ENCODE results near the gene PSME3IP1. TPM values are rescaled to one million over a fixed set of nuclear protein-coding genes. Genes with fewer than 3 reads are reported as not detected.
"Not testable (repeated sequence)": the region's sequence is repeated elsewhere in the genome, so short reads cannot be mapped to it uniquely, and the experiment has no call there.

PSME3IP1 gene
- total and polyA plus RNA-seq, 7 experiments from 2014 or later = 76.3 to 159 (median 140) TPM

GRCh38 chr16:57112403-57113041 is 73.3 kb downstream of the PSME3IP1 start:
- no peaks in the 10 kb centered on the region for H3K4me1 ChIP-seq (ENCODE audit: control insufficient read depth in 2 of 2, insufficient read depth in 2 of 2, low read length in 2 of 2)
- H3K9me3 Mint-ChIP-seq = no peaks in the 10 kb centered on the region
- intact Hi-C loops (cut with micrococcal nuclease) = no loop called here
- no peak overlapping the region for H3K27ac ChIP-seq (ENCODE audit: low read depth, low read length)
- DNase-seq = no peak
- no peak overlapping the region for H3K4me3 Mint-ChIP-seq
- no peak overlapping the region for H3K27ac Mint-ChIP-seq
- POLR2A ChIA-PET = interaction anchor here (0.8 kb wide), 1 partner anchor 54 kb away, joined by 3 read pairs; no protein-coding TSS in a partner anchor
- peaks cover 0 to 3% (median 1%) of the 10 kb centered on the region in 7 donors for H3K4me1 Mint-ChIP-seq
- no peak overlapping the region for H3K4me3 ChIP-seq (ENCODE audit: low read length)
- CTCF ChIA-PET = no interaction called here
- H3K36me3 ChIP-seq (ENCODE audit: control insufficient read depth in 2 of 3, insufficient read depth in 3 of 3, low read length in 3 of 3) = no peaks in the 10 kb centered on the region
- H3K27me3 ChIP-seq (ENCODE audit: control insufficient read depth in 2 of 2, insufficient read depth in 2 of 2, low read length in 2 of 2) = no peaks in the 10 kb centered on the region
- H3K36me3 Mint-ChIP-seq = peaks cover 0 to 5% (median 0%) of the 10 kb centered on the region in 5 donors
- no peaks in the 10 kb centered on the region for H3K27me3 Mint-ChIP-seq
- no peaks in the 10 kb centered on the region for H3K9me3 ChIP-seq (ENCODE audit: control insufficient read depth in 2 of 3, low read length in 3 of 3)
- no peak for ATAC-seq

- H3K36me3 Mint-ChIP-seq = peaks cover 0 to 5% (median 0%) of the 10 kb centered on the region in 5 donors
- Histone ChIP-seq H3K36me3 (ENCODE audit: control insufficient read depth in 2 of 3, insufficient read depth in 3 of 3, low read length in 3 of 3) (no peaks in the 10 kb centered on the region), H3K27me3 (ENCODE audit: control insufficient read depth in 2 of 2, insufficient read depth in 2 of 2, low read length in 2 of 2) (no peaks in the 10 kb centered on the region), H3K4me3 (ENCODE audit: low read length) (no peak overlapping the region), H3K4me1 (ENCODE audit: control insufficient read depth in 2 of 2, insufficient read depth in 2 of 2, low read length in 2 of 2) (no peaks in the 10 kb centered on the region), H3K9me3 (ENCODE audit: control insufficient read depth in 2 of 3, low read length in 3 of 3) (no peaks in the 10 kb centered on the region), H3K27ac (ENCODE audit: low read depth, low read length) (no peak overlapping the region)
- H3K4me3 Mint-ChIP-seq = no peak overlapping the region
- H3K4me1 Mint-ChIP-seq = peaks cover 0 to 9% (median 3%) of the 10 kb centered on the region in 7 donors
- POLR2A ChIA-PET = interaction anchor here (0.6 kb wide), 1 partner anchor 10 kb away, joined by 4 read pairs; no protein-coding TSS in a partner anchor
- CTCF ChIA-PET = interaction anchor here (0.7 kb wide), 1 partner anchor 148 kb away, joined by 5 read pairs; no protein-coding TSS in a partner anchor
- no peak for ATAC-seq
- DNase-seq = no peak
- no peaks in the 10 kb centered on the region for H3K27me3 Mint-ChIP-seq
- no peaks in the 10 kb centered on the region for H3K9me3 Mint-ChIP-seq
- intact Hi-C loops (cut with micrococcal nuclease) = no loop called here
- H3K27ac Mint-ChIP-seq = no peak overlapping the region
Observed at GRCh38 chr16:57111420-57111819, 74.4 kb downstream of the PSME3IP1 start.

DNA sequence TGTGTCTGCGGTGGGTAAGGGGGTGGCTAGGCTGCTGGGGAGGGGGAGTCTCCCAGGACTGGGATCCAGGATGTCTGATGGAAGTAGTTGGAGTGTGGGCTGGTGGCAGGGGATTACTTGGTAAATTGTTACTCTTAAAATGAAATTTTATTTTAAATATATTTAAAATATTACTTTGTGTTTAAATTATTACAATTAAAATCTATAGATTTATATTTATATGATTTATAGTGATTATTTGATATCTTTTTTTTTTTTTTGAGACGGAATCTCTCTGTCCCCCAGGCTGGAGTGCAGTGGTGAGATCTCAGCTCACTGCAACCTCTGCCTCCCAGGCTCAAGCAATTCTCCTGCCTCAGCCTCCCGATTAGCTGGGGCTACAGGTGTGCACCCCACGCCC is 74.9 kb downstream of the PSME3IP1 start:
- intact Hi-C loops (cut with micrococcal nuclease) = no loop called here
- ChIA-PET CTCF (interaction anchor here (0.7 kb wide), 1 partner anchor 147 kb away, joined by 5 read pairs; no protein-coding TSS in a partner anchor), POLR2A (no interaction called here)
- no peak overlapping the region for H3K4me3 Mint-ChIP-seq
- no peaks in the 10 kb centered on the region for H3K4me1 ChIP-seq (ENCODE audit: control insufficient read depth in 2 of 2, insufficient read depth in 2 of 2, low read length in 2 of 2)
- H3K9me3 Mint-ChIP-seq = no peaks in the 10 kb centered on the region
- no peak overlapping the region for H3K4me3 ChIP-seq (ENCODE audit: low read length)
- DNase-seq (no peak), ATAC-seq (no peak)
- H3K27ac ChIP-seq (ENCODE audit: low read depth, low read length) = no peak overlapping the region
- no peaks in the 10 kb centered on the region for H3K27me3 Mint-ChIP-seq
- H3K36me3 ChIP-seq (ENCODE audit: control insufficient read depth in 2 of 3, insufficient read depth in 3 of 3, low read length in 3 of 3) = no peaks in the 10 kb centered on the region
- H3K27me3 ChIP-seq (ENCODE audit: control insufficient read depth in 2 of 2, insufficient read depth in 2 of 2, low read length in 2 of 2) = no peaks in the 10 kb centered on the region
- H3K27ac Mint-ChIP-seq = no peak overlapping the region
- peaks cover 0 to 11% (median 4%) of the 10 kb centered on the region in 7 donors for H3K4me1 Mint-ChIP-seq
- H3K36me3 Mint-ChIP-seq = peaks cover 0 to 4% (median 0%) of the 10 kb centered on the region in 5 donors
- H3K9me3 ChIP-seq (ENCODE audit: control insufficient read depth in 2 of 3, low read length in 3 of 3) = no peaks in the 10 kb centered on the region

DNA sequence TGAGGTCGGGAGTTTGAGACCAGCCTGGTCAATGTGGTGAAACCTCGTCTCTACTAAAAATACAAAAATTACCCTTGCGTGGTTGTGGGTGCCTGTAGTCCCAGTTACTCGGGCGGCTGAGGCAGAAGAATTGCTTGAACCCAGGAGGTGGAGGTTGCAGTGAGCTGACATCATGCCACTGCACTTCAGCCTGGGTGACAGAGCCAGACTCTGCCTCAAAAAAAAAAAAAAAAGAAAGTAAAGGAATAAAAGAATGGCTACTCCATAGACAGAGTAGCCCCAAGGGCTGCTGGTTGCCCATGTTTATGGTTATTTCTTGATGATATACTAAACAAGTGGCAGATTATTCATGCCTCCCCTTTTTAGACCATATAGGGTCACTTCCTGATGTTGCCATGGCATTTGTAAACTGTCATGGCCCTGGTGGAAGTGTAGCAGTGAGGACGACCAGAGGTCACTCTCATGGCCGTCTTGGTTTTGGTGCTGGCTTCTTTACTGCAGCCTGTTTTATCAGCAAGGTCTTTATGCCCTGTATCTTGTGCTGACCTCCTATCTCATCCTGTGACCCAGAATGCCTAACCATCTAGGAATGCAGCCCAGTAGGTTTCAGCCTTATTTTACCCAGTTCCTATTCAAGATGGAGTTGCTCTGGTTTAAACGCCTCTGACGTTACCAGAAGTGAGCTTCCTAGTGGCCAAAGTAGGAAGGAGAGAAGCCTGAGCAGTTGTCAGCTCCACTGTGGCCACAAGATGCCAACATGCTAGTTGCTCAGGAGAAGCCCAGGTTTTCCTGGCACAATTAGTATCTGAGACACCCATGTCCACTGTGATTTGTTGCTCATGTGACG is 76.4 kb downstream of the PSME3IP1 start:
- H3K4me3 ChIP-seq (ENCODE audit: low read length); H3K36me3 ChIP-seq (ENCODE audit: control insufficient read depth in 2 of 3, insufficient read depth in 3 of 3, low read length in 3 of 3); H3K4me3 Mint-ChIP-seq; H3K27me3 ChIP-seq (ENCODE audit: control insufficient read depth in 2 of 2, insufficient read depth in 2 of 2, low read length in 2 of 2); H3K27me3 Mint-ChIP-seq; H3K9me3 ChIP-seq (ENCODE audit: control insufficient read depth in 2 of 3, low read length in 3 of 3); H3K36me3 Mint-ChIP-seq; DNase-seq; intact Hi-C loops (cut with micrococcal nuclease); ATAC-seq; CTCF ChIA-PET; H3K9me3 Mint-ChIP-seq; H3K27ac ChIP-seq (ENCODE audit: low read depth, low read length); H3K4me1 ChIP-seq (ENCODE audit: control insufficient read depth in 2 of 2, insufficient read depth in 2 of 2, low read length in 2 of 2); H3K27ac Mint-ChIP-seq: not testable (repeated sequence)
- H3K4me1 Mint-ChIP-seq = peaks cover 7 to 19% (median 11%) of the 10 kb centered on the region in 7 donors
- POLR2A ChIA-PET = interaction anchor here (0.7 kb wide), 1 partner anchor 15 kb away, joined by 3 read pairs; no protein-coding TSS in a partner anchor

DNA sequence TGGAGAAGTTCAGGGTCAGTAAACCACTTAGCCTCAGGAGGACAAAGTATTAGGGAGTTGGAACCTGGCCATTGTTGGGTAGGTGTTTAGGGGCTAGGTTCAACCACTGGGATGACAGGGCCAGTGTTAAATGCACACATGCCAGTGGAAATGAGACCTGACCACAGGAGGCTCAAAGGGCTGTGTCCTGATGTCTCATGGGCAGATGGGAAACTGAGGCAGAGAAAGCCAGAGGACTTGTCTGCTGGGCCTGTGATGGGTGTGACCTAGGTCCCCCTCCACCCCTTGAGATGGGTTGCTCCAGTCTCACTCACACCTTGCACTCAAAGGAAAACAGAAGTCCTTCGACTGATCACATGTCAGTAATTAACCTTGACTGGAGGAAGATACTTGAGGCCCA is 77.4 kb downstream of the PSME3IP1 start:
- Histone ChIP-seq H3K4me3 (ENCODE audit: low read length) (no peak overlapping the region), H3K36me3 (ENCODE audit: control insufficient read depth in 2 of 3, insufficient read depth in 3 of 3, low read length in 3 of 3) (no peaks in the 10 kb centered on the region), H3K27me3 (ENCODE audit: control insufficient read depth in 2 of 2, insufficient read depth in 2 of 2, low read length in 2 of 2) (no peaks in the 10 kb centered on the region), H3K27ac (ENCODE audit: low read depth, low read length) (no peak overlapping the region), H3K9me3 (ENCODE audit: control insufficient read depth in 2 of 3, low read length in 3 of 3) (no peaks in the 10 kb centered on the region), H3K4me1 (ENCODE audit: control insufficient read depth in 2 of 2, insufficient read depth in 2 of 2, low read length in 2 of 2) (peaks cover 0 to 5% of the 10 kb centered on the region in 2 donors)
- H3K4me3 Mint-ChIP-seq = no peak overlapping the region
- H3K27me3 Mint-ChIP-seq = no peaks in the 10 kb centered on the region
- ATAC-seq (no peak), DNase-seq (no peak)
- H3K27ac Mint-ChIP-seq = no peak overlapping the region
- peaks cover 0 to 4% (median 0%) of the 10 kb centered on the region in 5 donors for H3K36me3 Mint-ChIP-seq
- ChIA-PET POLR2A (no interaction called here), CTCF (interaction anchor here (0.7 kb wide), 1 partner anchor 43 kb away, joined by 7 read pairs; no protein-coding TSS in a partner anchor)
- intact Hi-C loops (cut with micrococcal nuclease) = no loop called here
- peaks cover 9 to 22% (median 15%) of the 10 kb centered on the region in 7 donors for H3K4me1 Mint-ChIP-seq
- H3K9me3 Mint-ChIP-seq = no peaks in the 10 kb centered on the region

DNA sequence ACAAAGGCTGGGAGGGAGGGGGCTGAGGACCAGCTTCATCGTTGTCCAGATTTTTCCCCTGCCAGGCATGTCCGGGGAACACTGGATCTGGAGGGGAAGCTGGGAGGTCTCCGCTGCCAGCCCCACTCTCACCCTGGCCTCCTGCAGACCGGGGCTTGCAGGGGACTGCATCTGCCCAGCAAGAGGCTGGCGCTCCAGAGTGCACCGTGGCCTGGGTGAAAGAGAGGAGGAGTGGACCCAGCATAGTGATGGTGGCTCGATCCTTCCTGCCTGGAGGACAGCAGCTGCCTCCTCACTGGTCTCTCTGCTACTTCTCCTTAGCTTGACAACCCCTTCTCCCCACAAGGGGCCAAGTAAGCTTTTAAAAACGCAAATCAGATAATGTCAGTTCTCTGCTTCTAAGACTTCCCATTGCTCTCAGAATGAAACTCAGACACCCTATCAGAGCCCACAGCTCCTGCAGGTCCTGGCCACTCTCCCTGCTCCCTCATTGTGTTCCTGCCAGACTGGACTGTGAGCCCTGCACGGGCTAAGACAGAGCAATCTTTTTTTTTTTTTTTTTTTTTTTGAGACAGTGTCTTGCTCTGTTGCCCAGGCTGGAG is 78.4 kb downstream of the PSME3IP1 start:
- Histone ChIP-seq H3K27me3 (ENCODE audit: control insufficient read depth in 2 of 2, insufficient read depth in 2 of 2, low read length in 2 of 2) (no peaks in the 10 kb centered on the region), H3K9me3 (ENCODE audit: control insufficient read depth in 2 of 3, low read length in 3 of 3) (no peaks in the 10 kb centered on the region), H3K27ac (ENCODE audit: low read depth, low read length) (no peak overlapping the region), H3K4me3 (ENCODE audit: low read length) (no peak overlapping the region), H3K4me1 (ENCODE audit: control insufficient read depth in 2 of 2, insufficient read depth in 2 of 2, low read length in 2 of 2) (peaks cover 0 to 5% of the 10 kb centered on the region in 2 donors), H3K36me3 (ENCODE audit: control insufficient read depth in 2 of 3, insufficient read depth in 3 of 3, low read length in 3 of 3) (no peaks in the 10 kb centered on the region)
- Mint-ChIP-seq H3K4me1 (peaks cover 9 to 22% (median 16%) of the 10 kb centered on the region in 7 donors), H3K4me3 (no peak overlapping the region), H3K27me3 (no peaks in the 10 kb centered on the region), H3K9me3 (no peaks in the 10 kb centered on the region), H3K27ac (peak overlapping the region in 2 of 9 donors; percentile 28 to 55), H3K36me3 (no peaks in the 10 kb centered on the region)
- DNase-seq (no peak), ATAC-seq (no peak)
- intact Hi-C loops (cut with micrococcal nuclease) = no loop called here
- CTCF ChIA-PET = interaction anchor here (0.7 kb wide), 1 partner anchor 44 kb away, joined by 7 read pairs; no protein-coding TSS in a partner anchor
- POLR2A ChIA-PET = no interaction called here

All from naive thymus-derived CD4-positive, alpha-beta T cell (primary cell).